Measurements from ENCODE around the gene CPD. TPM values are rescaled to one million over a fixed set of nuclear protein-coding genes. Genes with fewer than 3 reads are reported as not detected.
"Not testable (repeated sequence)": the region's sequence is repeated elsewhere in the genome, so short reads cannot be mapped to it uniquely, and the experiment has no call there.

Gene CPD
- total and polyA plus RNA-seq, 9 of the 15 experiments (the other 6 are each of a cell fraction or from before 2014, with no cell fraction given), result 4.5 to 24.4 (median 20.4) TPM

- H3K4me3 ChIP-seq; H4K20me1 ChIP-seq (replicated peaks; ENCODE audit: control insufficient read depth, insufficient read depth, low read length); in situ Hi-C loops (cut with MboI); H3K27me3 ChIP-seq (ENCODE audit: control insufficient read depth in 2 of 2, insufficient read depth in 2 of 2, low read length in 2 of 2); CTCF ChIA-PET (ENCODE audit: low intra/inter-chr PET ratio); H3K4me1 ChIP-seq (replicated peaks in 1 of 2; ENCODE audit: control insufficient read depth in 2 of 2, insufficient read depth in 2 of 2, low read length in 2 of 2); DNase-seq (ENCODE audit: extremely low read depth in 1 of 4, low spot score in 3 of 4); H3K9me3 ChIP-seq (replicated peaks; ENCODE audit: control insufficient read depth, insufficient read depth, low read depth, low read length); H3K9ac ChIP-seq (ENCODE audit: insufficient read depth in 1 of 2, low read depth in 2 of 2, low read length in 2 of 2); H3K4me2 ChIP-seq (ENCODE audit: insufficient read depth, low read length); intact Hi-C loops (cut with micrococcal nuclease); FAIRE-seq; H2AFZ ChIP-seq (ENCODE audit: low read depth, low read length); H3K9me1 ChIP-seq (ENCODE audit: control insufficient read depth, insufficient read depth, low read length); H3K27ac ChIP-seq (ENCODE audit: extremely low read depth, low read depth, low read length); POLR2A ChIA-PET; H3K79me2 ChIP-seq (ENCODE audit: control insufficient read depth, insufficient read depth, low read length); ATAC-seq; BruUV-seq (replicated peaks): not testable (repeated sequence)
- TF ChIP-seq MAFF (IDR thresholded peaks at IDR 0.05; ENCODE audit: low read length) (peak; percentile 88), ZNF316 (IDR thresholded peaks at IDR 0.05) (peak; percentile 93), MAFG (tag; conservative IDR thresholded peaks at IDR 0.05) (peak; percentile 70), C11orf30 (IDR thresholded peaks at IDR 0.05; ENCODE audit: low read depth) (peak; percentile 83), MAFK (IDR thresholded peaks at IDR 0.05; ENCODE audit: low read length) (peak; percentile 83)
- peaks cover 33% of the 10 kb centered on the region for H3K36me3 ChIP-seq (ENCODE audit: control insufficient read depth, insufficient read depth, low read length)
- WGBS (ENCODE audit: insufficient coverage, low coverage, missing lambda C conversion rate), result 63% methylated on average over 5 of the region's 5 CpGs
Observed at GRCh38 chr17:30458797-30459413, 80.2 kb downstream of the CPD start.

- no peaks in the 10 kb centered on the region for H3K9me3 ChIP-seq (replicated peaks; ENCODE audit: control insufficient read depth, insufficient read depth, low read depth, low read length)
- no peak overlapping the region for H3K27ac ChIP-seq (ENCODE audit: extremely low read depth, low read depth, low read length)
- peaks cover 0 to 5% of the 10 kb centered on the region in 2 experiments; a peak in 1 of 5 replicates for H3K4me1 ChIP-seq (replicated peaks in 1 of 2; ENCODE audit: control insufficient read depth in 2 of 2, insufficient read depth in 2 of 2, low read length in 2 of 2)
- H3K36me3 ChIP-seq (ENCODE audit: control insufficient read depth, insufficient read depth, low read length), result peaks cover 16% of the 10 kb centered on the region; the same call in 2 of the 3 replicates
- intact Hi-C loops (cut with micrococcal nuclease), result no loop called here
- no peak overlapping the region for H3K9ac ChIP-seq (ENCODE audit: insufficient read depth in 1 of 2, low read depth in 2 of 2, low read length in 2 of 2)
- H4K20me1 ChIP-seq (replicated peaks; ENCODE audit: control insufficient read depth, insufficient read depth, low read length), result no peaks in the 10 kb centered on the region
- no peak for DNase-seq (ENCODE audit: extremely low read depth in 1 of 4, low spot score in 3 of 4)
- H2AFZ ChIP-seq (ENCODE audit: low read depth, low read length), result no peak overlapping the region
- in situ Hi-C loops (cut with MboI), result no loop called here
- no peaks in the 10 kb centered on the region for H3K27me3 ChIP-seq (ENCODE audit: control insufficient read depth in 2 of 2, insufficient read depth in 2 of 2, low read length in 2 of 2)
- no peaks in the 10 kb centered on the region for H3K79me2 ChIP-seq (ENCODE audit: control insufficient read depth, insufficient read depth, low read length)
- no peak for FAIRE-seq
- CTCF ChIA-PET (ENCODE audit: low intra/inter-chr PET ratio), result no interaction called here
- POLR2A ChIA-PET, result interaction anchor here (1.5 kb wide), 1 partner anchor 9 kb away, joined by 8 read pairs; the partner anchor contains the start of gene GOSR1
- H3K9me1 ChIP-seq (ENCODE audit: control insufficient read depth, insufficient read depth, low read length), result no peaks in the 10 kb centered on the region
- ATAC-seq, result no peak
- no peak overlapping the region for H3K4me3 ChIP-seq
- BruUV-seq (replicated peaks), result no TSS peak
- 96% methylated on average over 2 of the region's 2 CpGs for WGBS (ENCODE audit: insufficient coverage, low coverage, missing lambda C conversion rate)
- no peak overlapping the region for H3K4me2 ChIP-seq (ENCODE audit: insufficient read depth, low read length)
- TF ChIP-seq, protein P1, sequence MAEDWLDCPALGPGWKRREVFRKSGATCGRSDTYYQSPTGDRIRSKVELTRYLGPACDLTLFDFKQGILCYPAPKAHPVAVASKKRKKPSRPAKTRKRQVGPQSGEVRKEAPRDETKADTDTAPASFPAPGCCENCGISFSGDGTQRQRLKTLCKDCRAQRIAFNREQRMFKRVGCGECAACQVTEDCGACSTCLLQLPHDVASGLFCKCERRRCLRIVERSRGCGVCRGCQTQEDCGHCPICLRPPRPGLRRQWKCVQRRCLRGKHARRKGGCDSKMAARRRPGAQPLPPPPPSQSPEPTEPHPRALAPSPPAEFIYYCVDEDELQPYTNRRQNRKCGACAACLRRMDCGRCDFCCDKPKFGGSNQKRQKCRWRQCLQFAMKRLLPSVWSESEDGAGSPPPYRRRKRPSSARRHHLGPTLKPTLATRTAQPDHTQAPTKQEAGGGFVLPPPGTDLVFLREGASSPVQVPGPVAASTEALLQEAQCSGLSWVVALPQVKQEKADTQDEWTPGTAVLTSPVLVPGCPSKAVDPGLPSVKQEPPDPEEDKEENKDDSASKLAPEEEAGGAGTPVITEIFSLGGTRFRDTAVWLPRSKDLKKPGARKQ (CRISPR knock-in tag; IDR thresholded peaks at IDR 0.05), result no peak
- TF ChIP-seq CBX2 (IDR thresholded peaks at IDR 0.05; ENCODE audit: insufficient read depth, low read length, poor library complexity, severe bottlenecking) (no peak), ZNF76 (CRISPR knock-in tag; IDR thresholded peaks at IDR 0.05; ENCODE audit: borderline replicate concordance) (no peak), CTCFL (IDR thresholded peaks at IDR 0.05; ENCODE audit: borderline replicate concordance, insufficient read depth, low read depth, low read length, poor library complexity, severe bottlenecking) (no peak), EWSR1 (IDR thresholded peaks at IDR 0.05; ENCODE audit: borderline replicate concordance, low read depth, partially characterized antibody) (no peak), ZNF561 (CRISPR knock-in tag; conservative IDR thresholded peaks at IDR 0.05) (no peak)
Observed at GRCh38 chr17:30468465-30468864, 89.7 kb downstream of the CPD start.
